Measurements from ENCODE around the gene OSER1. TPM values are rescaled to one million over a fixed set of nuclear protein-coding genes. Genes with fewer than 3 reads are reported as not detected.

The OSER1 gene
- total RNA-seq, 1 donor from 2014 or later, result 18.1 TPM

Other genes with a start within 250 kb of the OSER1 start
- not detected in 2 replicates for gene JPH2, start 23.6 kb downstream of the OSER1 start, total RNA-seq
- gene GDAP1L1, start 36.5 kb upstream of the OSER1 start, total RNA-seq, result not detected in 2 replicates
- 3.2 and 3.3 TPM in 2 replicates for gene FITM2, start 100.4 kb upstream of the OSER1 start, total RNA-seq
- gene R3HDML, start 126.3 kb upstream of the OSER1 start, total RNA-seq, result not detected in 2 replicates
- not detected in 2 replicates for gene HNF4A, start 144.9 kb upstream of the OSER1 start, total RNA-seq

Data from T-helper 2 cell treated with Interferon-gamma antibody and Interleukin-4, amounts not matched to agents 100 ng/mL and 5 ng/mL, for 36 hours (primary cell).